Activated effector memory CD4-positive, alpha-beta T cell treated with anti-CD3 and anti-CD28 coated beads, Interleukin-2, amount 50 U/mL, for 16 hours (primary cell): ENCODE data around the gene PALMD.

ENCODE experiments used
- DNase-seq: peaks from one replicate; pipeline ENCODE4 v3.0.0-alpha.2; 2020

PALMD gene

DNA sequence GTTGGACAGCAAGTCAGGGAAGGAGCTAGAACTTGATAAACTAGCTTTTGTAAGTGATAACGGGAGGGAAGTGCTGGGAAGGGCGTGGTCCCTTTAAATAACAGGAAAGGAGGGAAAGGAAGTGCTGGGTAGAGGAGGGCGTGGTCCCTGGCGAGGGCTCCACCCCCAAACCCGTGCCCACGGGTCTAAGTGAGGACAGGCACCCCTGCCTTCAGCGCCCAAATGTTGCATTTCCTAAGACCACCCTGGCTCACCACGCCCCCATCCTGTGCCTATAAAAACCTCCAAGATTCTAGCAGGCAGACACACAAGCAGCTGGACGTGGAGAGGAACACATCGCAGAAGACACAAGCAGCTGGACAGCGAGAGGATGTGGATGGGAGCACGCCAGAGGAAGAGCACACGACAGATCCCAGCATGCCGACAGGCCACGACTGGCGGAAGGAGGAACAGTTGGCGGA lies 58.5 kb downstream of the PALMD start:
- no peak for DNase-seq

DNA sequence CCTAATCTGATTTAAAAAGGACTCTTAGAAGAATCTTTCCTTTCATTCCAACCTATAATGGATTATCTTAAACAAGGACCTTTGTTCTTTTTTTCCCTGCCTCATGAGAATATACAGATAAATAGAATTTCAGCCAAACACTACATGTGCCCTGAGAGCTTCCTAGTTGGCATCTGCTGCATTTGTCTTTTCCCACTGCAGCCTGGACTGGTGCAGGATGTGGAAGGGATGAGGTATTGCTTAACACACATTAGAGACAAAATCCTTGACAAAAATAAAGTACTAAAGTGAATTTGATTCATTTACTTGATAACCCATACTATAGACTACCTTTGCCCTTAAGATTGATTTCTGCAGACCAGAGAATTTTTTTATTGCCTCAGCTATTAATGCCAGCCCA lies 59.5 kb downstream of the PALMD start:
- no peak for DNase-seq

DNA sequence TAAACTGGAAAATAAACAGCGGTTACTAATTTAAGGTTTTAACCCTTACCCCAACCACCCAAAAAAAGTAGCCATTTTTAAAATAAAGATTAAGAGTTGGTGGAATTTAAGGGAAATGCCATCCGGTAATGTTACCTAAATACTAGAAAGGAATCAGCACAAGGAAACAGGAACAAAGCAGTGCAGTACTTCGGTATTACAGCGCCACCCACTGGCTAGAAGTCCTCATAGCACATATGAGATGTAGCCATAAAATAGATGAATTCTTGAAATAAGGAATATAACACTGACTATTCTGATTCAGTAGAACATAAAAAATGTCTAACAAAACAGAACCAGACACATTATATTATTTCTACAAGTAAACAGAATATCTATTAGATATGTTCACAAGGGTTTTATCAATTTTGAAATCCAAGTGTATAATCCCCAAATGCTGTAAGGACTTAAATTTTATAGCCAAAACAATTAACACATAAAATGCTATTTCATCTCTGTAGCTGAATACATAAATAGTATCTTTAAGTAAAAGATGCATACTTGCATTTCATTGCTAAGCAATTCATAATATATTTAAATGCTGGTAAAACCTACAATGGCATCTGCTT lies 61.7 kb downstream of the PALMD start:
- DNase-seq, result peak; percentile 83

DNA sequence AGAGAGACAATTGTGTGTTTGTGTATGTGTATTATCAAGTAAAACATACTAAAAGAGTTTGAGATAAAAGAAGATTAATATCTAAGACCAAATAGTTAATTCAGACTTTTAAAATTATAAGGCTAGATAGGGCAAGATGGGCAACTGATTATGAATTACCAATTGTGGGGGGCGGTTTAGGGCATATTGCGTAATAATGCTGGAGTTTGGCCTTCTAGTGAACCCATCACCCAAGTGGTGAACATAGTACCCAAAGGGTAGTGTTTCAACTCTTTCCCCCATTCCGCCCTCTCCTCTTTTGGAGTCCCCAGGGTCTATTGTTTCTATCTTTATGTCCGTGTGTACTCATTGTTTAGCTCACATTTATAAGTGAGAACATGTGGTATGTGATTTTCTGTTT lies 65.1 kb downstream of the PALMD start:
- DNase-seq, result no peak

DNA sequence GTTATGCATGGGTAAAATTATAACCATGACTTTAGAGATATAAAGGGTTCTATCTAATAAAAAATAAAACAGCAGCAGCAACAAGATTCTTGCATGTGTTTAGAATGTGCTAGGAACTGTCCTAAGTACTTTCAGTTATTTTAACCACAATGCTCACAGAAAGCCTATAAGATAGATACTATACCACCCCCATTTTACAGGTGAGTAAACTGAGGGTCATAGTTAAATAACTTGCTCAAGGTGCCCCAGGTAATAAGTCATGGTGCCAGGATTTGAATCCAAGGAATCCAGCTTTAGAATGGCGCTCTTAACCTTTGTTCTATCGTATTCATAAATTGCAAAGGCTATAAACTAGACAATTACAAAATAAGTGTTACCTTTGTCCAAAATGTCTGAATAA lies 67.1 kb downstream of the PALMD start:
- no peak for DNase-seq

DNA sequence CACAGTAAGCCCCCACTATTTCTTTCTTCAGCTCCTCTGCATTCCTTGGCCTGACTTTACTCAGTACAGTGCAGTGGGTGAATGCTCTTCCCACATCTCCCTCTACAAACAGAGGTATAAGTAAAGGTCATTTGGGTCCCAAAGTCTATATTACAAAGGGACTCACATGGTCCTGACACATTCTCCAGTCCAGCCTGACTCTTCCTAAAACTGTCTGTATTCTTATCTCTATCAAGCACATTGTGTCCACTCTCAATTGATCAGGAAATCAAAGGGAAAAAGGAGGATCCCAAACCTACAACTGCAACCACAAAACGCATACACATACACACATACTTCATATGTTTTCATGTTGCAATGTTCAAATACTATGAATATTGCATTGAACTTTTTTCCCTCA lies 71.1 kb downstream of the PALMD start:
- DNase-seq, result no peak

DNA sequence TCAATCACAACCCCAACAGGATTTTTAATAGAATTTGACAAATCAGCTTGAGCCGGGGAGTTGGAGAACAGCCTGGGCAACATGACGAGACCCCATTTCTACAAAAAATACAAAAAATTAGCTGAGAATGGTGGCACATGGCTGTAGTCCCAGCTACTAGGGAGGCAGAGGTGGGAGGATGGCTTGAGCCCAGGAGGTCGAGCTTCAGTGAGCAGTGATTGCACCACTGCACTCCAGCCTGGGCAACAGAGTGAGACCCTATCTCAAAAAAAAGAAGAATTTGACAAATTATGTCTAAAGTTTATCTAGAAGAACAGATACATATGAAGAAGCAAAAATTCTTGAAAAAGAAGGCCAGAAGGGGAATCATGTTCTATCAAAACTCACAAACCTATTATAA lies 77.3 kb downstream of the PALMD start:
- no peak for DNase-seq

DNA sequence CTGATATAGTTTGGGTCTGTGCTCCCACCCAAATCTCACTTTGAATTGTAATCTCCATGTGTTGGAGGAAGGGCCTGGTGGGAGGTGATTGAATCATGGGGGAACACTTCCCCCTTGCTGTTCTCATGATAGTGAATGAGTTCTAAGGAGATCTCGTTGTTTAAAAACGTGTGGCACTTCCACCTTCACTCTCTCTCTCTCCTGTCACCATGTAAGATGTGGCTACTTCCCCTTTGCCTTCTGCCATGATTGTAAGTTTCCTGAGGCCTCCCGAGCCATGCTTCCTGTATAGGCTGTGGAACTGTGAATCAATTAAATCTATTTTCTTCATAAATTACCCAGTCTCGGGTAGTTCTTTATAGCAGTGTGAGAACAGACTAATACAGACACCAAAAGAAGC lies 80.1 kb downstream of the PALMD start:
- no peak for DNase-seq

DNA sequence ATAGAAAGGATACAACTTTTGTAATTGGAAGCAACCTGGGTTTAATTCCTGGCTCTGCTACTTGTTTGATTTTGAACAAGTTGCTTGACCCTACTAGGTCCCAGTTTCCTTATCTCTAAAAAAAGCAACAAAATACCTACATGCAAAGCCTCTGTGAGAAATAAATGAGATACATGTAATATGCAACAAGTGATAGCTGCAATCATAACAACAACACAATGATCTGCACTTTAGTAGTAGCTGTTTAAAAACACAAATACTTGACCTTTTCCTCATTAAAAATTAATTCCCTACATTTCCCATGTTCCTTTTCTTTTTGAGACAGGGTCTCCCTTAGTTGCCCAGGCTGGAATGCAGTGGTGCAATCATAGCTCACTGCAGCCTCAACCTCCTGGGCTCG lies 80.5 kb downstream of the PALMD start:
- DNase-seq, result no peak

DNA sequence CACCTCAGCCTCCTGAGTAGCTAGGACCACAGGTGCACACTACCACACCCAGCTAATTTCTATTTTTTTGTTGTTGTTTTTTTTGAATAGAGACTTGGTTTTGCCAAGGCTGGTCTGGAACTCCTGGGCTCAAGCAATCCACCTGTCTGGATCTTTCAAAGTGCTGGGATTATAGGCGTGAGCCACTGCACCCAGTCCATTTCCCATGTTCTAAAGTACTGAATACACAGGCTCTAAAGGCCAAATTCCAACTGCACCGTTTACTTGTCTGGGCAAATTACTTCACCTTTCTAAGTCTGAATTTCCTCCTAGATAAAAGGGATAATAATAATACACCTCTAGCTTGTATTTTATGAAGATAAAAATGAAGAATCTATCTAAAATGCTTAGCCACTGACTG lies 80.9 kb downstream of the PALMD start:
- no peak for DNase-seq

DNA sequence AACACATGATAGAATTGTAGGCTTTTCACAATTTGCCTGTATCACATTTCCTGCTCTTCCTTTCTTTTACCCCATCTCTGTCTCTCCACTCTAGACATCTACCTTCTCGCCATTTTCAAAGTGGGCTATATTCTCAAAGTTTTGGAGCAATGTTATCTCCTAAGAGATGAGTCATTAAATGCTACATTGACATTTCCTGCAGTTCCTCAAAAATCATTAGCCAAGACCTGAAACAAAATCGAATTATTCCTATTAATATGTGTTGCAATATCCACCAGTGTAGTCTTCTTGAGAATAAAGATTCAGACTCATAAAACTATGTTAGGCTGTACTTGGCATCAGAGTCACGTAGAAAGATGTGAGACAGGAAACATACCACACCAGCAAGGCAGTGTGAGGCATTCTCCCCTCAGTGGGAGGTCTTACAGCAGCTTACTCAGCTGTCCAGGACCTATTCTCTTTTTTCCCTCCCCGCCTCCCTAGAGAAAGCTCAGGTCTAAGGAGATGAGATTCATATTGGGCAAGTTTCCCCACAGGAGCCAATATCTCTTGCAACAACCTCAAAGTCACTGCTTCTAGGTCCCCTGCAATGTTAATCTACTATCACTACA lies 81.8 kb downstream of the PALMD start:
- DNase-seq, result no peak

DNA sequence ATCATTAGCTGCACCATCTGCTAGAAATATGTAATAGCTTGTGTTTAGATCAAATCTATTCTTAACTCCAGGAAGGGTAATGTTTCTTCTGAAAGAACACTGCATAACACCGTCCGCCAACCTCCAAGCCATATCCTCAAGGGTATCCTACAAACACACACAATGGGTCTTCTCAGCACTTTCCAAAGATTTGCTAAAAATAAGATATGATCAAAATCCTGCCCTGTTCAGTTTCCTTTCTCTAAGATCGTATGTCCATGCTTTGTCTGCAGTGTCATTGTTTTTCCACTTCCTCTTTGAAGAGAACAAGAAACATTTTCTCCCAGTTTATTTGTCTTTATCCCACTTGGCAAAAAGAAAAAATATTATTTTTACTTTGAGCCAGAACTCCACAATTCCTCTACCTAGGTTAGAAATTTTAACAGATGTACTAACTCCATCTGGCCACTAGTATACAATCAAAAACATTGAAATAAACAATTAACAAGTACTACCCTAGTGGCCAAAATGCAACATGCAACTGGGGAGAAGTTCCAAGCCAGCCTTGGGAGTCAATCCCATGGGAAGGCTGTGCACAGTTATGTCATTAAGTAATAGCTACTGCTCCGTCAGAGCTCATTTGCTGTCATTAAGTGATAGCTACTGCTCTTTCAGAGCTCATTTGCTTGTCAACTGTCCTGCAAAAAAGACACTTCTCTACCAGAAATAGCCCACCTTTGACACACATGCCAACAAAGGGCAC lies 82.8 kb downstream of the PALMD start:
- DNase-seq, result no peak

DNA sequence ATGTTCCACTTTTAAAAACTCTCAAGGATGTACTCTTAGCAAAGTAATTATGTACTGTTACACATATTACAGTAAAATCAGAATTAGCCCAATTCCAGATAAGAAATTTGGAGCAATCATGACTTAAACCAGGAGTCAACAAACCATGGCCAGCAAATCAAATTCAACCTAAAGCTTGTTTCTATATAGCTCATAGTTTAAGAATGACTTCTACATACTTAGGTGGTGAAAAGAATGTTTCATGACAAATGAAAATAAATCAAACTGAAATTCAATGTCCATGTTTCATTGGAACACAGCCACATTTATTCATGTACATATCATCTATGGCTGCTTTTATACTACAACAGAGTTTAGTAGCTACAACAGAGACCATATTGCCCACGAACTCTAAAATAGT lies 85.5 kb downstream of the PALMD start:
- no peak for DNase-seq

DNA sequence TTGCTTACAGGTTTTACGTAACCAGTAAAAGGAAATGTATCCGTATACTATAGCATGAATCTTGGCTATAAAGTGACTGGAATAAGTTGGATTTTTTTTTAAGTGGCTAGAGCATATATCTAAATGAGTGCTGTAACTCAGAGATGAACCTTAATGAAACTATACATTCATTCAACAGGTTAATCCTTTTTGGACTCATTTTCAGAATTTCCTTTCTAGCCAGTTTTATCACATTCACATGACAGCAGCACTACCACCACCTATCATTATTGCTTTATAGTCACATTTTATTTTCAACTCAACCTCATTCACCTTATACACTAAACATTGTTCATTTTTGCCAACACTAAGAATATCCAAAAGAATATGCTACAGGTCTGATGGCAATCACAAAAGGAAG lies 89.9 kb downstream of the PALMD start:
- DNase-seq, result no peak

DNA sequence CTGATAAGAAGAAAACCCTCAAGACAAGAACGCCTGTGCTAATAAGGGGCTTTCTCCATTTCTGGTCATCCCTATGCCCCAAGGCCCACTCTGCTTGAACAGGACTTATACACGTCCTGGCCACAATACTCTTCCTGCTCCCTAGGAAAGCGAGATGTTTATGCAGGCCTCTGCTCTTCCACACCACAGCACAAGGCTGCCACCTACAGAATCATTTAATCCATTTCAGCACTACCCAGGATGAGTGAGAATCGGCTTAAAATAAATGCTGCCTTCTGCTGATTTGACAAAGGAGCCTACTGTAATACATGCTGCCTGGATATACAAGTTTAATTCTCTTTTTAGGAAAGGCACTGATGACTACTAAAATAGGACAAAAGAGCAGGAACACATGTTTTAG lies 91.1 kb downstream of the PALMD start:
- DNase-seq, result no peak

DNA sequence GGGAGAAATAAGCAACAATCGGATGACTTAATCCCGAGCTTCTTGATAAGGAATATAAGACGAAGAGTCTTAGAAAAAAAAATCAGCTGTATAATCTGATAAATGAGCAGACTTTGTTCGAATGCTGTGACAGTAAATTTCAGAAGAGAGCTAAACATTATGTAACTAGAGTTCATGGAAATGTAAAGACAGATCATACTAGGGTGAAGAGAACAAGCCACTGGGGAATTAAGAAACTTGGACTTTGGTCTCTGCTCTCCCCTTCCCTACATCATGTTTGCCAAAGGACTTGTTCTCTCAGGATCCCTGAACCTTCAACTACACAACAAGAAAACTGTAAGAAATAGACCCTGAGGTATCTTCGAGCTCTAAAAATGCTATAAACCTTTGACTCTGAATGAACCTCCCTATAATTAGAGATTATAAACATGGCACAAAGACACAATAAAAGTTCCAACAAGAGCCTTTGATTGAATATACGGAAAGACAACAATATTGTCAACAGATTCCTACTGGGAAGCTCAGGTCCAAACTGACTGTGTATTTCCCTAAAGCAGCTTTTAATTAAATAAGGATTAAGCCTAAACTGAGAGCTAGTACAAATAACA lies 93.0 kb downstream of the PALMD start:
- no peak for DNase-seq

DNA sequence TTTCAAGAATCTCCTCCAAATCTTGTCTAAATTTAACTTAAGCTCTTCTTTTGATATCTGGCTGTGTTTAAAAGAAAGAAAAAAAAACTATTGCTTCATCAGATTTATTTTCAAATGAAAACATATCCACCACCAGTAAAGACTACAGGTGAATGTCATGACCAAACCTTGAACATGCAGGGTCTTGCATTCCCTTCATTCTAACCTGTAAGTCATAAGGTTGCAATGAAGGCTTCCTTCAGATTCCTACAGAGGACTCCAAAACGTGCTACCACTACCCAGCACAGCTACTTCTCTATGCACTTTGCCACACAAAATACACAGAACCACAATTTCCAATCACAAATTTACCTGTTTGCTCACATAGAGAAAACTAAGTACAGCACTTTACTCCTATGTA lies 94.2 kb downstream of the PALMD start:
- DNase-seq, result no peak
